Jurkat, Clone E6-1 (cell line): Measurements from ENCODE around the gene CUL9.

Source experiments
- DNase-seq: peaks from one replicate; pipeline ENCODE4 v3.0.0-alpha.2; 2011; ENCODE audit warnings: low read depth, low spot score
- H3K4me3 ChIP-seq: 2 replicates; pipeline ENCODE4 v1.5.1; 2011; ENCODE audit warnings: mild to moderate bottlenecking, low read length, control low read depth, moderate library complexity

Gene CUL9

DNA sequence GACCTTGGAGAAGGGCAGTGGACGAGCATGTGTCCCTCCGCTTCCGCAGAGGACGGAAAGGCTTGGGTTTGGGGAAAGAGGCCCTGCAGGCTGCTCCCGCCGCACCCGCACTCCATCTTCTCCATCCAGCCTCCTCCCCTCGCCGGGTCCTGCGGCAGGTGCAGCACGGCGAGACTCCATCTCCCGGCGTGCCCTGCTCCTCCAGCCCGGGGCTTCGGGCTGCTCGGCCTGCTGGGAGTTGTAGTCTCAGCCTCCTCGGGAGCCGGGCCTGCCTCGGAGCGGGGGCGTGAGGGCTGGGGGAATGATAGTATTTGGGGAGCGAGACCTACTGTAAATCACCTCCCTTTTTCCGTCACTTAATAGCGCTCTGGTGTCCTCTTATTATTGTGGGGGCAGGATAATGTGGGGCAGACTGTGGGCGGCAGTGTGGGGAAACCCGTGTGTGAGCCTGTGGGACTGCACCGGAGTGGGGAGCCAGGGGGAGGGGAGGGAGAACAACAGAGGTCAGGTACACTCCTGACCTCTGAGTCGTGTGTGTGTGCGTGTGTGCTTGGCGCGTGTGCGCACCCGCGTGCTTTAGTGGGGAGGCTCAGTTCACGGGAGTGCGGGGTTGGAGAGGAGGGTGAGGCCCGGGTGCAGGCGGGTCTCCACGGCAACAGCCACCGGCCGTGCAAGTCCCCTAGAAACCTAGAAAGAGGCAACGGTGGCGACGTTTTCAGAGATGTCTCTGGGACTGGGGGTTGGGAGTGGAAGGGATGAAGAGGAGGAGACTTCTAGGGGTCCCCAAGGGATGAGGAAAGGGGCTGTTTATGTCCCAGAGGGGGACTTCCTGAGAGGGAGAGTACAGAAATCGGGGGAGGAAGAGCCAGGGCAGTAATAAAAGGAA, 65.4 kb downstream of the CUL9 start:
- peak overlapping the region; percentile 68 for H3K4me3 ChIP-seq
- peak; percentile 66 for DNase-seq

DNA sequence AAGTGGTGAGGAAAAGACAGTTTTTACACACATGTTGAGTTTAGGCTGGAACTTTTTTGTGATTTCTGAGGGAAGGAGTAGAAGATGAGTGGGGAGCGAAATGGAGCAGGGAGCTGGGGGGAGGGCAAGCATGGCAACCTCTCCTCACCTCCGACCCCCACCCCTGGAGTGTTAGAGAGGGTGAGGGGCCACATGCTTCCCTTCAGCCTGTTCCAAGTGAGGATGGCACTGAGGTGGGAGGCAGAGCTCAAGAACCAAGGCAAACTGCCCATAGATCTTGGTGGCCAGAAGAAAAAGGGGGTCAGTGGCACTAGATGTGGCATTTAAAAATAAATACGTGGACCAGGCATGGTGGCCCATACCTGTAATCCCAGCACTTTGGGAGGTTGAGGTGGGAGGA, 66.1 kb downstream of the CUL9 start:
- H3K4me3 ChIP-seq, result no peak overlapping the region
- DNase-seq, result no peak

DNA sequence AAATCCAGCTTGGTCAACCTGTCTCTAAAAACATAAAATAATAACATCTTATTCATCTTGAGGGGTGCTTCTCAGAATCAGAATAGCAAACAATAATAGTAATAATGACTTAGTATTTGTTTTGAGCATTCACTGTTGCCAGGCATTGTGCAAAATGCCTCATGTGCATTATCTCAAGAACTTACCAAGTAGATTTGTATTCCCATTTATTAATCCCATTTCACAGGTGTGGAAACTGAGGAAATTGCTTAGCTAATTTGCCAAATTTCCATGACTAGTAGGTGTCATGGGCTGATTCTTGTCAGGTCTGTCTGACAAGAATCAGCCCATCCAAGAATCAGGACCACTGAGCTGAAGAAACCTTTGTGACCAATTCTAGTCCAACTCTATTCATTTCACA, 66.8 kb downstream of the CUL9 start:
- no peak for DNase-seq
- H3K4me3 ChIP-seq, result no peak overlapping the region

DNA sequence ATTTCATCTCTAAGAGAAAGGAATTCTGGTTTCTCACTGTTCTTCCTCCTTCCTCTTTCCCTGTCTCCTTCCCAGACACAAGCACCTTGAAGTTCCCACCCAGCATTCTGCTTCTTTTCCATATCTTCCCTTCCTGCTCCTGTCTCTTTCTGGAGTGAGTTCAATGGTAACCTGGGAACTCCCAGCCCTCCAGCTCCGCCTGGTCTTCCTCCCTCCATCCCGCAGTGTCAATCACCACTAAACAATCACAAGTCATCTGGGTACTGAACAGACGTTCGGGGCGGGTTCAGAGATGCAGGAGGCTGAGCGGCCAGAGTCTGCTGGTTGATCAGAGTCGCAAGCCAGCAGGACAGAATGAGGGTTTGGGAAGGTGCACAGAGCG, 69.0 kb downstream of the CUL9 start:
- no peak overlapping the region for H3K4me3 ChIP-seq
- no peak for DNase-seq

DNA sequence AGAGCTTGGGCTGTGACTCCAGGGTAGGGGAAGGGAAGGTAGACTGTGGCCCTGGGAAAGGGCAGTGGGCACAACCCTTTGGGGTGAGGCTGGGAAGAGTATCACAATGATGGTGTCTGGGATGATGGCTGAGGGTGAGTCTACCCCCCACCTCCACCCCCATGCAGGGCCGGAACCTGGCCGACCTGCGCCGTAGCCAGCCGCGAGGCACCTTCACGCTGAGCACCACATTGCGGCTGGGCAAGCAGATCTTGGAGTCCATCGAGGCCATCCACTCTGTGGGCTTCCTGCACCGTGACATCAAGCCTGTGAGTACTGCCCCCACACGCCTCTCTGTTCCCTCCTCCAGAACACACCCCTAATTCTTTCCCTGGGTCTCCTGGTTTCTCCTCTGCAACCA, 71.4 kb downstream of the CUL9 start:
- no peak overlapping the region for H3K4me3 ChIP-seq
- DNase-seq, result no peak

DNA sequence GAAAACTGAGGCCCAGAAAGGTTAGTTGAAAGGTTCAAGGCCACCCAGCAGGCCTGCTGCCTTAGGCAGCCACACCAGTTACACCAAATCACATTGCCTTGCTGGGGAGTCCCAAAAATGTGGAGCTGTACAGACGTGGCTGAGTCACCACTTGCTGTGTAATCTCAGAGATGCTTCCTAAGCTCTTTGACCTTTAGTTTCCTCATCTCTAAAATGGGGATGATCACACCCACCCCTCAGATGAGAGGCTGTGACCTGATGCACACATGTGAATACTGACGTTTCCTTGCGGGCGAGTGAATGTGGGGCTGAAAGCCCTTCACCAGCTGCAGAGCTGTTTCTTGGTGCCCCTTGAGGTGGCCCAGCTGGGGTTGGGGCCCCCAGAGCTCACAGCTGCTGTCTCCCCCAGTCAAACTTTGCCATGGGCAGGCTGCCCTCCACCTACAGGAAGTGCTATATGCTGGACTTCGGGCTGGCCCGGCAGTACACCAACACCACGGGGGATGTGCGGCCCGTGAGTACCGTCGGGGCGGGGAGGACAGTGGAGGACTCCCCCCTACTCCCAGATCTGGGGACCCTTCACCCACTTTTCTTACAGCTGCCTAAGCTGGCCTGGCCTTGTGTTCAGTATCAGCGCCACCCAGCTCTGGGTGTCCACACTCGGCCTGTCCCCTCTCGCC, 72.3 kb downstream of the CUL9 start:
- no peak for DNase-seq
- no peak overlapping the region for H3K4me3 ChIP-seq

DNA sequence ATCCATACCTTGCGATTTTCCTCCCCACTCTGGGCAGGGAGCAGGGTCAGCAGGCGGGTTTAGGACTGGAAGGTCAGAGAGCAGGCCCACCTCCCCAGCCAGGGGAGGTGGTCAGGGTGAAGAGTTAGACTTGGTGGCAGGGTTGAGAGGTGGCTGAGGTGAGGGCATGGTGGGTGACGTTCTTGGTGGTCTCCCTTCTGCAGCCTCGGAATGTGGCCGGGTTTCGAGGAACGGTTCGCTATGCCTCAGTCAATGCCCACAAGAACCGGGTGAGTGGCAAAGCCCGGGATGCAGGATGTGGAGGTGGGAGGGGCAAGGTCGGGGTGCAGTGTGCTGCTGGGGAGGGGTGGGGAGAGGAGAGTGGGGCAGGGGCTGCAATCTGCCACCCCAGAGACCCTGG, 72.8 kb downstream of the CUL9 start:
- DNase-seq, result no peak
- no peak overlapping the region for H3K4me3 ChIP-seq

DNA sequence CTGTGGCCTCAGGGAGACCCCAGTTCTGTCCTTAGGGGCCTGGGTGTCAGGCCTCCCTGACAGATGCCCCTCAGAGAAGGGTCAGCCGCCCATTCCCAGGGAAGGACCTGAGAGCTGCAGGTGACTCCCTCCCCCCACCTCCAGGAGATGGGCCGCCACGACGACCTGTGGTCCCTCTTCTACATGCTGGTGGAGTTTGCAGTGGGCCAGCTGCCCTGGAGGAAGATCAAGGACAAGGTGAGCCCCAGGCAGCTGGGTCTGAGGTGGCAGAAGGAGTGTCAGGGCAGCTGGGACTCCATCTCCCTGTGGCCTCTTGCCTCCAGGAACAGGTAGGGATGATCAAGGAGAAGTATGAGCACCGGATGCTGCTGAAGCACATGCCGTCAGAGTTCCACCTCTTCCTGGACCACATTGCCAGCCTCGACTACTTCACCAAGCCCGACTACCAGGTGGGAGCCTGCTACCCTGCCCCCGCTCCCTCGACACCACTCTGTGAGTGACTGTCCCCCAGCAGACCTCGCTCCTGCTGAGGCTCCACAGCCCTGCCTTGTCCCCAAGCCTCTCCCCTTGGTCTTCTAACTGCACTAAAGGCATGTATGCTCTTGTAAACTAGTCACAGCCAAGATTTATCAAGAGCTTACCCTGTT, 73.5 kb downstream of the CUL9 start:
- DNase-seq, result no peak
- H3K4me3 ChIP-seq, result no peak overlapping the region

DNA sequence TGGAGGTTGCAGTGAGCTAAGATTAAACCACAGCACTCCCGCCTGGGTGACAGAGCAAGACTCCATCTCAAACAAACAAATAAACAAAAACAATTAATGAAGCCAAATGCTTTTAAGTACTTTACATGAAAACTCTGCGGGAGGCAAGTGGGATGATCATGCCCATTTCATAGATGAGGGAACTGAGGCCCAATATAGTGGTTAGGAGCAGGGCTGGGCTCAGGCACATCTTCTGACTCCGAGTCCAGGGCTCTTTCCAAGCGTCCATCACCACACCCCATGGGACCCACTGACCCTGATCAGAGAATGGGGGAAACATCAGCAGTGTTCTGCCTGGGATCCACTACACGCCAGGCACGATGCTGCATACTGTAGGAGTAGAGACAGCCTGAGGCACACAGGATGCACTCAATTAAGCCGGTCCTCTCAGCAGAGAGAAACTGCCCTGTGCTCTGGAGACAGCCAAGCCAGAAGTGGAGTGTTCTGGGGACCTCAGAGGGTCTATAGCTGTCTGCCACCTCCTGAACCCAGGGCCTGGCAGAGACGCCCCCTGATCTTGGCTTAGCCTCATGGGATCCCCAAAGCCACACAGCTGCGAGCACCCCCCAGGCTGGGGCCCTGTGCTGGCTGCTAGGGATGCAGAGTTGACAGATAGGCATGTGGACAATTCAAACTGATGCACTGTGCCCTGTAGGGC, 74.8 kb downstream of the CUL9 start:
- no peak for DNase-seq
- no peak overlapping the region for H3K4me3 ChIP-seq

DNA sequence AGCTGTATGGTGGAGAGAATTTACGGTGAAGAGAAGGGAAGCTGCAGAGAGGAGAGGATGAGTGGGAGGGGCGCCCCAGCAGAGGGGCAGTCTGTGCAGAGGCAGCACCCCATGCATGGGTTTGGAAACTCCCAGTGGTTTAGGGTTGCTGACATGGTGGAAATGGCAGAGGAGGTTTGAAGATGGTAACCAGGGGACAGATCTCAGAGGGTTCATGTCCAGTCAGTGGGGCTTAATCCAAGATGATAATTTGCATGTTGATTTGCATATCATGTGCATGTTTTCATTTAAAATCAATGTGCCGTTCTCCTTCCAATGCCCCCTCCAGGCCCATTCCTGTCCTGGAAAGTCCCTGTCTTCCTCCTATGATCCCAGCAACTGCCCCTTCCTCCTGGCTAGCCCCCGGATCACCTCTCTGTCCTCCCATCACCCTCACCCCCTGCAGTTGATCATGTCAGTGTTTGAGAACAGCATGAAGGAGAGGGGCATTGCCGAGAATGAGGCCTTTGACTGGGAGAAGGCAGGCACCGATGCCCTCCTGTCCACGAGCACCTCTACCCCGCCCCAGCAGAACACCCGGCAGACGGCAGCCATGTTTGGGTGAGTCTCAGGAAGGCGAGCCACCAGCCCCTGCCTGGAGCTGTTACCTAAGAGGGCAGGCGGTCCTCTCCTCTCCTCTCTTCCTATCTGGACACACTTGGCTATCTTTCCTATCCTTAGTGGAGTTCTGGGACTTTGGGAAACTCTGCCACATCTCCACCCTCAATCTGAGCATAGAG, 75.6 kb downstream of the CUL9 start:
- H3K4me3 ChIP-seq, result no peak overlapping the region
- no peak for DNase-seq

DNA sequence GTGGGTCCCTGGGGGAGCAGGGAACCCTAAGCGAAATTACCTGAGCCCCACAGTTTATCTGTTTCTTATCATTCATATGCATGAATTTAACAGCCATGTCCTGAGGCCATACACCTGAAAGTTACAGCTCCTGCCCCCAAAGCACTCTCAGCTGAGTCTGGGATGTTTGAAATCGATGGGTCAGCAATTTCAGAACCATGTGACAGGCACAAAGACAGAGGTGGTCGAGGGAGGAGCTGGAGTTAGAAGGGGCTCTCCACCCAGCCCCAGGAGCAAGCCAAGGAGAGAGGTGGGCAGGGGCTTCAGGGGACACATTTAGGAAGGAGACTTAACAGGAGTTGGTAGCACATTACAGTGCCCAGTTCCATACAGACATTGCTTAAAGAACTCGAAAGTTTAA, 76.2 kb downstream of the CUL9 start:
- DNase-seq, result no peak
- no peak overlapping the region for H3K4me3 ChIP-seq

DNA sequence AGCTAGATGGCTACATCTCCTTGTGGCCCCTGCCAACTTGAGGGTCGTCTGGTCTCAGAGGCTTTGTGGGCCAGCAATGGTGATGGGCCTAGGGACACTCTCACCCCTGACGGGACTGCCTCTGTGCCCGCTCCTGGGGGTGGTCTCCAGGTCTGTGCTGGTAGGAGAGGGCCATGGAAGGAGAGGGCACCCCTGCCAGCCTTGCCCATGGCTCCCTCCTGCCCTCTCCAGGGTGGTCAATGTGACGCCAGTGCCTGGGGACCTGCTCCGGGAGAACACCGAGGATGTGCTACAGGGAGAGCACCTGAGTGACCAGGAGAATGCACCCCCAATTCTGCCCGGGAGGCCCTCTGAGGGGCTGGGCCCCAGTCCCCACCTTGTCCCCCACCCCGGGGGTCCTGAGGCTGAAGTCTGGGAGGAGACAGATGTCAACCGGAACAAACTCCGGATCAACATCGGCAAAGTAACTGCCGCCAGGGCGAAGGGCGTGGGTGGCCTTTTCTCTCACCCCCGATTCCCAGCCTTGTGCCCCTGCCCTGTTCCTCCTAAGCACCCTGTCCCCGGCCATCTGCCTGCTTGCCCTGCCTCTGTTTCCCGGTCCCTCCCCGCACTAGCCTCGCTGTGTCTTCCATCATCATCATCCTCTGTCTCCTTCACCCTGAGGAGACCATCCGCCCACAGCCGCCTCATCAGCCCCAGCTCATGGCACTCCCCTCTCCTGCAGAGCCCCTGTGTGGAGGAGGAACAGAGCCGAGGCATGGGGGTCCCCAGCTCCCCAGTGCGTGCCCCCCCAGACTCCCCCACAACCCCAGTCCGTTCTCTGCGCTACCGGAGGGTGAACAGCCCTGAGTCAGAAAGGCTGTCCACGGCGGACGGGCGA, 77.1 kb downstream of the CUL9 start:
- no peak for DNase-seq
- H3K4me3 ChIP-seq, result no peak overlapping the region

DNA sequence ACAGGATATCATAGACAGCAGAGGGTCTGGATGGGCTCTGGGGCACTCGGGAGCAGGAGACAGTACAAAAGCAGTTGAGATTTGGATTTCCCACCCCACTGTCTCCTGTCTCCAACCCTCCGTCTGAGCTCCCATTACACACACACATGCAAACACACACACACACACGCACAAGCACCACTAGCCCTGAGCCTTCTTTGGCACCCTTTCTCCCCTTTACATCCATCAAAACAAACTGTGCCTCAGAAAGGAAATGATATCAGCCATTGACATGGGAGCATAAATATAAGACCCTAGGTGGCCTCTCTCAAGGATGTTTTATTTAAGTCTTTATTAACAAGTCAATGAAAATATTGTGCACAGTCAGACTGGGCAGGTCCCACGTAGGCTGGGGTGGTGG, 78.8 kb downstream of the CUL9 start:
- DNase-seq, result no peak
- H3K4me3 ChIP-seq, result no peak overlapping the region

DNA sequence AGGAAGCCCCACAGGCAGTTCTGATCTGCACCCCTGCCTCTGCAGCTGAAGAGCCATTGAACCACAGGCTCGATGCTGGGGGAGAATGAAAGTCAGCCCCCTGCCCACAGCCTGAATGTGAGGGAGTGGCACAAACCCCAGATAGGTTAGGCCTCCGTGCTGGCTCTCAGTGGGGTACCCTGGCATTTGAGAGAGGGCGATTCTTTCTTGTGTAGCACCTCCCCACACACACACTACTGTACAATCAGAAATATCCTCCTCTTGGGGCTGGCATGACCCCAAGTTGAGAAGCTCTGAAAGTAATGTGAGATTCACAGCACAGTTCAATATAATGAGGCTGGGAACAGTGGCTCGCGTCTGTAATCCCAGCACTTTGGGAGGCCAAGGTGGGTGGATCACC, 79.2 kb downstream of the CUL9 start:
- DNase-seq, result no peak
- H3K4me3 ChIP-seq, result no peak overlapping the region

DNA sequence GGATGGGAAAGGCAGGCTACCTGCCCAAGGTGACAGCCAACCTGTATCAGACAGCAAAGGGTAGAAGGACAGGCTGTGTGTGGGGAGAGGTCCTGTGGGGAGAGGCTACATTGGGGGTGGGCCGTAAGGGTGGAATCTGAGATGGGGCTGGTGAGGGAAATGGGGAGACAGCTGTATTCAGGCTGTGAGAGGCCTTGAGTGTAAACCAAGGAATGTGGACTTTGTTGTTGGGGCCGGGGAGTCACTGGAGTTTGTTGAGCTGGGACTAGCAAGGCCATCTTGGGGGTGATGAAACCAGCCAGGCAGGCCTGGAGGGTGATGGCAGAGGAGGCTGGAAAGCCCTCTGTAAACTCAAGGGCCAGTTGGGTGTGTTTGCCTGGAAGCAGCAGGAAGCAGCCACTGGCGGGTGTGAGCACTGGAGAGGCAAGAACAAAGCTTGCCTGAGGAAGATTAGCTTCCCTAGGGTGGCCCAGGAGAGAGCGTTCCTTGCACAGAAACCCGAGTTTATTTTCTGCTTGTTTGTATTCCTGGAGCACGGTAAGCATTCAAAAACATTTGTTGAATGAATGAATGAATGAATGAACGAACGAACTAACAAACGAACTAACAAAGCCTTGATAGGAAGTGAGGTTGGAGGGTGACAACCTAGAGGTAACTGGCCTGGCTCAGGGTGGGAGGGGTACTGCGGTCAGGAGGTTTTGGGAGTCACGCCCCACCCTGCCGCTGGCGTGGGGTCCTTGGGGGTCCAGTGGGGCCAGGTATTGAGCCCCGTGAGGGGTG, 80.2 kb downstream of the CUL9 start:
- DNase-seq, result no peak
- H3K4me3 ChIP-seq, result no peak overlapping the region

DNA sequence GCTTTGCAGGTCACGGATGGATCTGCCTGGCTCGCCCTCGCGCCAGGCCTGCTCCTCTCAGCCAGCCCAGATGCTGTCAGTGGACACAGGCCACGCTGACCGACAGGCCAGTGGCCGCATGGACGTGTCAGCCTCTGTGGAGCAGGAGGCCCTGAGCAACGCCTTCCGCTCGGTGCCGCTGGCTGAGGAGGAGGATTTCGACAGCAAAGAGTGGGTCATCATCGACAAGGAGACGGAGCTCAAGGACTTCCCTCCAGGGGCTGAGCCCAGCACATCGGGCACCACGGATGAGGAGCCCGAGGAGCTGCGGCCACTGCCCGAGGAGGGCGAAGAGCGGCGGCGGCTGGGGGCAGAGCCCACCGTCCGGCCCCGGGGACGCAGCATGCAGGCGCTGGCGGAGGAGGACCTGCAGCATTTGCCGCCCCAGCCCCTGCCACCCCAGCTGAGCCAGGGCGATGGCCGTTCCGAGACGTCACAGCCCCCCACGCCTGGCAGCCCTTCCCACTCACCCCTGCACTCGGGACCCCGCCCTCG, 80.9 kb downstream of the CUL9 start:
- no peak for DNase-seq
- H3K4me3 ChIP-seq, result no peak overlapping the region
